Caco-2 (cell line): Measurements from ENCODE around the gene P2RY6. TPM values are rescaled to one million over a fixed set of nuclear protein-coding genes. Genes with fewer than 3 reads are reported as not detected.

Experiments
- BruUV-seq: library from RNA; stranded (reverse); fragments of 400-500 nt; replicated peaks from 2 replicates; lab custom pipeline; 2021; lab: Mats Ljungman, UMichigan
- CTCF ChIA-PET: fragments of 300-600 bp; sonication (Branson Sonifier 250); formaldehyde crosslinking; loops from one replicate; lab custom pipeline; 2022; ENCODE audit warnings: antibody characterized with exemption; lab: Charles Lee
- POLR2A ChIA-PET: fragments of 300-600 bp; sonication (Branson Sonifier 250); formaldehyde crosslinking; loops from one replicate; lab custom pipeline; 2022; ENCODE audit warnings: antibody characterized with exemption; lab: Charles Lee
- DNase-seq, 2 experiments: peaks; one replicate each; pipeline versions ENCODE4 v3.0.0 to v3.0.0-alpha.2; 2020 to 2022
- H3K27me3 ChIP-seq: replicated peaks from 2 replicates; pipeline ENCODE4 v1.6.0; 2011; ENCODE audit warnings: low read length; ENCODE audit not compliant: control insufficient read depth, insufficient read depth
- H3K36me3 ChIP-seq: 2 replicates; pipeline ENCODE4 v1.5.1; 2011; ENCODE audit warnings: low read length; ENCODE audit not compliant: control insufficient read depth, insufficient read depth
- H3K4me1 ChIP-seq: fragments of 250-450 bp; sonication (Bioruptor Pico); 2 replicates; pipeline ENCODE4 v1.5.1; 2020; ENCODE audit warnings: mild to moderate bottlenecking
- H3K4me3 ChIP-seq: 2 replicates; pipeline ENCODE4 v1.5.1; 2011; ENCODE audit warnings: low read depth, mild to moderate bottlenecking, control low read depth, low read length
- H3K9me3 ChIP-seq: fragments of 250-450 bp; sonication (Bioruptor Pico); 2 replicates; pipeline ENCODE4 v1.5.1; 2020; ENCODE audit warnings: mild to moderate bottlenecking, moderate library complexity
- H3K27ac Mint-ChIP-seq: one replicate; pipeline ENCODE4 v1.8.0; 2022; ENCODE audit warnings: mixed read lengths; ENCODE audit not compliant: unreplicated experiment
- H3K27me3 Mint-ChIP-seq: one replicate; pipeline ENCODE4 v1.8.0; 2022; ENCODE audit warnings: mixed read lengths; ENCODE audit not compliant: insufficient read depth, unreplicated experiment
- H3K36me3 Mint-ChIP-seq: one replicate; pipeline ENCODE4 v1.8.0; 2022; ENCODE audit warnings: mild to moderate bottlenecking, mixed read lengths; ENCODE audit not compliant: insufficient read depth, unreplicated experiment
- H3K4me1 Mint-ChIP-seq: one replicate; pipeline ENCODE4 v1.8.0; 2022; ENCODE audit warnings: low read depth, mixed read lengths; ENCODE audit not compliant: unreplicated experiment
- H3K4me3 Mint-ChIP-seq: one replicate; pipeline ENCODE4 v1.8.0; 2022; ENCODE audit warnings: mild to moderate bottlenecking, moderate library complexity, mixed read lengths; ENCODE audit not compliant: unreplicated experiment
- H3K9me3 Mint-ChIP-seq: one replicate; pipeline ENCODE4 v1.8.0; 2022; ENCODE audit warnings: mixed read lengths; ENCODE audit not compliant: unreplicated experiment
- CTCF ChIP-seq, 2 experiments: fragments of 200-600 bp in 1 of 2; IDR thresholded peaks; 1 replicate in 1 of 2; 2 replicates in 1 of 2; pipeline versions ENCODE4 v1.5.1 to v1.8.0; 2011 to 2022; ENCODE audit warnings: antibody characterized with exemption in 1 of 2, control low read depth in 1 of 2, inconsistent platforms in 1 of 2, low read depth in 1 of 2, low read length in 1 of 2, mild to moderate bottlenecking in 1 of 2, moderate library complexity in 1 of 2; ENCODE audit not compliant: insufficient read depth in 1 of 2, severe bottlenecking in 1 of 2, unreplicated experiment in 1 of 2
- intact Hi-C: fragments of 100-400 bp; cut with micrococcal nuclease; formaldehyde crosslinking; loops from one replicate; pipeline ENCODE4 v1.10.0; 2022; ENCODE audit not compliant: unreplicated experiment
- total RNA-seq: library from RNA; stranded (reverse); gene quantifications from 2 replicates; pipeline ENCODE4 v1.2.3, GENCODE V29; 2022

Gene P2RY6
- total RNA-seq, 1 experiment from 2014 or later: 55.7 TPM

GRCh38 chr11:73324665-73325035 is 52.5 kb downstream of the P2RY6 start:
- no peak for TF ChIP-seq CTCF (IDR thresholded peaks at IDR 0.05; ENCODE audit: insufficient read depth in 1 of 2, low read depth in 1 of 2, low read length in 1 of 2, severe bottlenecking in 1 of 2, unreplicated experiment in 1 of 2)
- H3K36me3 Mint-ChIP-seq: peaks cover 60% of the 10 kb centered on the region
- Histone ChIP-seq H3K4me3 (no peak overlapping the region), H3K4me1 (peaks cover 16% of the 10 kb centered on the region), H3K9me3 (no peaks in the 10 kb centered on the region), H3K36me3 (peaks cover 7% of the 10 kb centered on the region; the same call in 1 of the 2 replicates), H3K27me3 (no peaks in the 10 kb centered on the region)
- CTCF ChIA-PET: interaction anchor here (1.4 to 3.5 kb wide), 3 partner anchors 11 to 18 kb away, joined by 3 to 19 read pairs (median 6); no protein-coding TSS in a partner anchor
- H3K4me3 Mint-ChIP-seq: no peak overlapping the region
- BruUV-seq: no TSS peak
- H3K27ac Mint-ChIP-seq: peak overlapping the region; percentile 6
- POLR2A ChIA-PET: no interaction called here
- H3K4me1 Mint-ChIP-seq: peaks cover 39% of the 10 kb centered on the region
- no peaks in the 10 kb centered on the region for H3K27me3 Mint-ChIP-seq
- no peaks in the 10 kb centered on the region for H3K9me3 Mint-ChIP-seq
- intact Hi-C loops: no loop called here
- no peak for DNase-seq

- Histone ChIP-seq H3K4me3 (no peak overlapping the region), H3K9me3 (no peaks in the 10 kb centered on the region), H3K27me3 (no peaks in the 10 kb centered on the region), H3K4me1 (peaks cover 22% of the 10 kb centered on the region), H3K36me3 (peaks cover 7% of the 10 kb centered on the region; the same call in 1 of the 2 replicates)
- no TSS peak for BruUV-seq
- Mint-ChIP-seq H3K9me3 (no peaks in the 10 kb centered on the region), H3K36me3 (peaks cover 57% of the 10 kb centered on the region), H3K4me1 (peaks cover 45% of the 10 kb centered on the region), H3K27me3 (no peaks in the 10 kb centered on the region), H3K27ac (no peak overlapping the region), H3K4me3 (no peak overlapping the region)
- ChIA-PET CTCF (interaction anchor here (1.2 to 3.5 kb wide), 3 partner anchors 10 to 18 kb away, joined by 3 to 19 read pairs (median 3); no protein-coding TSS in a partner anchor), POLR2A (no interaction called here)
- no peak for DNase-seq
- intact Hi-C loops: no loop called here
- no peak for TF ChIP-seq CTCF (IDR thresholded peaks at IDR 0.05; ENCODE audit: insufficient read depth in 1 of 2, low read depth in 1 of 2, low read length in 1 of 2, severe bottlenecking in 1 of 2, unreplicated experiment in 1 of 2)
Observed at GRCh38 chr11:73325036-73325981, 53.2 kb downstream of the P2RY6 start.

- no TSS peak for BruUV-seq
- DNase-seq: no peak
- Mint-ChIP-seq H3K9me3 (no peaks in the 10 kb centered on the region), H3K4me1 (peaks cover 60% of the 10 kb centered on the region), H3K27ac (peak overlapping the region; percentile 48), H3K27me3 (no peaks in the 10 kb centered on the region), H3K4me3 (no peak overlapping the region), H3K36me3 (peaks cover 59% of the 10 kb centered on the region)
- TF ChIP-seq CTCF (IDR thresholded peaks at IDR 0.05; ENCODE audit: insufficient read depth in 1 of 2, low read depth in 1 of 2, low read length in 1 of 2, severe bottlenecking in 1 of 2, unreplicated experiment in 1 of 2): no peak
- Histone ChIP-seq H3K4me1 (peaks cover 39% of the 10 kb centered on the region), H3K9me3 (no peaks in the 10 kb centered on the region), H3K4me3 (no peak overlapping the region), H3K36me3 (peaks cover 5% of the 10 kb centered on the region; the same call in 1 of the 2 replicates), H3K27me3 (no peaks in the 10 kb centered on the region)
- ChIA-PET CTCF (interaction anchor here (0.6 to 3.5 kb wide), 6 partner anchors 8 to 24 kb away, joined by 4 to 19 read pairs (median 10); no protein-coding TSS in a partner anchor), POLR2A (interaction anchor here (0.6 to 1.3 kb wide), 5 partner anchors 13 to 514 kb away, joined by 4 to 8 read pairs (median 4); partner anchors contain the start of gene ARHGEF17)
- intact Hi-C loops: no loop called here
Observed at GRCh38 chr11:73326929-73327811, 55.0 kb downstream of the P2RY6 start.
